Measurements from ENCODE around the gene UBL4B.

DNA sequence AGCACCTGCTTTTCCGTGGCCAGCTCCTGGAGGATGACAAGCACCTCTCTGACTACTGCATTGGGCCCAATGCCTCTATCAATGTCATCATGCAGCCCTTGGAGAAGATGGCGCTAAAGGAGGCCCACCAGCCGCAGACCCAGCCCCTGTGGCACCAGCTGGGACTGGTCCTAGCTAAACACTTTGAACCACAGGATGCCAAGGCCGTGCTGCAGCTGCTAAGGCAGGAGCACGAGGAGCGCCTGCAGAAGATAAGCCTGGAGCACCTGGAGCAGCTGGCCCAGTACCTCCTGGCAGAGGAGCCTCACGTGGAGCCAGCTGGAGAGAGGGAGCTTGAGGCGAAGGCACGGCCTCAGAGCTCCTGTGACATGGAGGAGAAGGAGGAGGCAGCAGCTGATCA is 413 bp downstream of the UBL4B start:
- TF ChIP-seq, protein P1, sequence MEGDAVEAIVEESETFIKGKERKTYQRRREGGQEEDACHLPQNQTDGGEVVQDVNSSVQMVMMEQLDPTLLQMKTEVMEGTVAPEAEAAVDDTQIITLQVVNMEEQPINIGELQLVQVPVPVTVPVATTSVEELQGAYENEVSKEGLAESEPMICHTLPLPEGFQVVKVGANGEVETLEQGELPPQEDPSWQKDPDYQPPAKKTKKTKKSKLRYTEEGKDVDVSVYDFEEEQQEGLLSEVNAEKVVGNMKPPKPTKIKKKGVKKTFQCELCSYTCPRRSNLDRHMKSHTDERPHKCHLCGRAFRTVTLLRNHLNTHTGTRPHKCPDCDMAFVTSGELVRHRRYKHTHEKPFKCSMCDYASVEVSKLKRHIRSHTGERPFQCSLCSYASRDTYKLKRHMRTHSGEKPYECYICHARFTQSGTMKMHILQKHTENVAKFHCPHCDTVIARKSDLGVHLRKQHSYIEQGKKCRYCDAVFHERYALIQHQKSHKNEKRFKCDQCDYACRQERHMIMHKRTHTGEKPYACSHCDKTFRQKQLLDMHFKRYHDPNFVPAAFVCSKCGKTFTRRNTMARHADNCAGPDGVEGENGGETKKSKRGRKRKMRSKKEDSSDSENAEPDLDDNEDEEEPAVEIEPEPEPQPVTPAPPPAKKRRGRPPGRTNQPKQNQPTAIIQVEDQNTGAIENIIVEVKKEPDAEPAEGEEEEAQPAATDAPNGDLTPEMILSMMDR (IDR thresholded peaks at IDR 0.05): no peak
- TF ChIP-seq POLR2A (IDR thresholded peaks at IDR 0.05): no peak
